ENCODE measurements around the gene WRNIP1.

GRCh38 chr6:2798586-2799134, 33.5 kb downstream of the WRNIP1 start:
- no peak for TF ChIP-seq CTCF (IDR thresholded peaks at IDR 0.05 in 2 of 3, conservative IDR thresholded peaks at IDR 0.05 in 1 of 3; ENCODE audit: control insufficient read depth in 2 of 3, extremely low read depth in 1 of 3, insufficient read depth in 1 of 3, low read depth in 3 of 3, low read length in 3 of 3)
- no peak for TF ChIP-seq ZSCAN29 (IDR thresholded peaks at IDR 0.05)
- no peak for TF ChIP-seq USF2 (IDR thresholded peaks at IDR 0.05; ENCODE audit: borderline replicate concordance, low read depth, low read length)
- TF ChIP-seq EZH2 (IDR thresholded peaks at IDR 0.05; ENCODE audit: borderline replicate concordance, control insufficient read depth, low read depth, low read length) = no peak

Measured in GM12878 (cell line).